ENCODE results near the gene SORCS3.
"Not testable (repeated sequence)": the region's sequence is repeated elsewhere in the genome, so short reads cannot be mapped to it uniquely, and the experiment has no call there.

SORCS3 gene

GRCh38 chr10:104703262-104703661 is 62.2 kb downstream of the SORCS3 start:
- not testable (repeated sequence) for DNase-seq

- DNase-seq, result no peak
Observed at GRCh38 chr10:104706886-104707285, 65.8 kb downstream of the SORCS3 start.

GRCh38 chr10:104707602-104708459 is 66.7 kb downstream of the SORCS3 start:
- DNase-seq, result no peak

GRCh38 chr10:104711302-104711721 is 70.2 kb downstream of the SORCS3 start:
- no peak for DNase-seq

- DNase-seq, result not testable (repeated sequence)
Observed at GRCh38 chr10:104730593-104730992, 89.5 kb downstream of the SORCS3 start.

- DNase-seq, result no peak
Observed at GRCh38 chr10:104731192-104731591, 90.1 kb downstream of the SORCS3 start.

GRCh38 chr10:104732222-104732621 is 91.1 kb downstream of the SORCS3 start:
- no peak for DNase-seq

- no peak for DNase-seq
Observed at GRCh38 chr10:104734433-104734832, 93.3 kb downstream of the SORCS3 start.

GRCh38 chr10:104735036-104735756 is 94.1 kb downstream of the SORCS3 start:
- DNase-seq, result no peak

- no peak for DNase-seq
Observed at GRCh38 chr10:104735757-104736391, 94.8 kb downstream of the SORCS3 start.

GRCh38 chr10:104741127-104741526 is 100.0 kb downstream of the SORCS3 start:
- DNase-seq, result no peak

- no peak for DNase-seq
Observed at GRCh38 chr10:104744052-104744451, 103.0 kb downstream of the SORCS3 start.

GRCh38 chr10:104750291-104750690 is 109.2 kb downstream of the SORCS3 start:
- DNase-seq, result no peak

GRCh38 chr10:104762793-104763192 is 121.7 kb downstream of the SORCS3 start:
- no peak for DNase-seq

- no peak for DNase-seq
Observed at GRCh38 chr10:104766341-104766740, 125.3 kb downstream of the SORCS3 start.

- no peak for DNase-seq
Observed at GRCh38 chr10:104767282-104767681, 126.2 kb downstream of the SORCS3 start.

GRCh38 chr10:104767745-104768144 is 126.7 kb downstream of the SORCS3 start:
- DNase-seq, result no peak

GRCh38 chr10:104773105-104773504 is 132.0 kb downstream of the SORCS3 start:
- no peak for DNase-seq

- no peak for DNase-seq
Observed at GRCh38 chr10:104774234-104774633, 133.1 kb downstream of the SORCS3 start.

- DNase-seq, result no peak
Observed at GRCh38 chr10:104777086-104777799, 136.2 kb downstream of the SORCS3 start.

GRCh38 chr10:104778371-104778770 is 137.3 kb downstream of the SORCS3 start:
- DNase-seq, result no peak

GRCh38 chr10:104779701-104780100 is 138.6 kb downstream of the SORCS3 start:
- no peak for DNase-seq

- no peak for DNase-seq
Observed at GRCh38 chr10:104780165-104780564, 139.1 kb downstream of the SORCS3 start.
